GM11168 (cell line): ENCODE measurements around the gene GPRC5D.

Experiments used
- in situ Hi-C: fragments of 300-500 bp; cut with MboI; formaldehyde crosslinking; loops from one replicate; pipeline ENCODE4 v1.12.0; 2022; ENCODE audit warnings: low sequenced_read_pairs; ENCODE audit not compliant: unreplicated experiment

GPRC5D gene

GRCh38 chr12:12982331-12982730, 30.4 kb upstream of the GPRC5D start:
- in situ Hi-C loops, result no loop called here

GRCh38 chr12:12979731-12980259, 27.8 kb upstream of the GPRC5D start:
- in situ Hi-C loops, result no loop called here

- in situ Hi-C loops, result no loop called here
Observed at GRCh38 chr12:12979126-12979525, 27.2 kb upstream of the GPRC5D start.

- in situ Hi-C loops, result no loop called here
Observed at GRCh38 chr12:12977231-12977630, 25.3 kb upstream of the GPRC5D start.

GRCh38 chr12:12976366-12976765, 24.4 kb upstream of the GPRC5D start:
- in situ Hi-C loops, result no loop called here

GRCh38 chr12:12975322-12976077, 23.5 kb upstream of the GPRC5D start:
- in situ Hi-C loops, result no loop called here

GRCh38 chr12:12974211-12974610, 22.2 kb upstream of the GPRC5D start:
- in situ Hi-C loops, result no loop called here

- in situ Hi-C loops, result no loop called here
Observed at GRCh38 chr12:12973019-12973418, 21.0 kb upstream of the GPRC5D start.

GRCh38 chr12:12965836-12966235, 13.9 kb upstream of the GPRC5D start:
- in situ Hi-C loops, result no loop called here

- in situ Hi-C loops, result no loop called here
Observed at GRCh38 chr12:12964255-12964654, 12.3 kb upstream of the GPRC5D start.

- in situ Hi-C loops, result no loop called here
Observed at GRCh38 chr12:12960639-12961209, 8.8 kb upstream of the GPRC5D start.

- in situ Hi-C loops, result no loop called here
Observed at GRCh38 chr12:12958886-12959285, 6.9 kb upstream of the GPRC5D start.

GRCh38 chr12:12954878-12955625, 3.1 kb upstream of the GPRC5D start:
- in situ Hi-C loops, result no loop called here

GRCh38 chr12:12954356-12954755, 2.4 kb upstream of the GPRC5D start:
- in situ Hi-C loops, result no loop called here

- in situ Hi-C loops, result no loop called here
Observed at GRCh38 chr12:12951504-12951903, 466 bp downstream of the GPRC5D start.

- in situ Hi-C loops, result no loop called here
Observed at GRCh38 chr12:12947902-12948301, 4.1 kb downstream of the GPRC5D start.

GRCh38 chr12:12946686-12947355, 5.1 kb downstream of the GPRC5D start:
- in situ Hi-C loops, result no loop called here

GRCh38 chr12:12945591-12945990, 6.4 kb downstream of the GPRC5D start:
- in situ Hi-C loops, result no loop called here

- in situ Hi-C loops, result no loop called here
Observed at GRCh38 chr12:12943586-12944260, 8.2 kb downstream of the GPRC5D start.
